Esophagus muscularis mucosa (tissue), 4 donors: Measurements from ENCODE around the gene ASPSCR1. TPM values are rescaled to one million over a fixed set of nuclear protein-coding genes. Genes with fewer than 3 reads are reported as not detected.
"Not testable (repeated sequence)": the region's sequence is repeated elsewhere in the genome, so short reads cannot be mapped to it uniquely, and the experiment has no call there.

Experiments
- DNase-seq: peaks from one replicate; pipeline ENCODE4 v3.0.0-alpha.2; 2017; ENCODE audit errors: extremely low spot score
- H3K27ac ChIP-seq, 4 donors: fragments of 200-600 bp; sonication (generic); replicated peaks in 1 of 4; 1 replicate in 3 of 4; 2 replicates in 1 of 4; pipeline ENCODE4 v1.5.1; 2016 to 2019; ENCODE audit warnings: mild to moderate bottlenecking in 1 of 4
- H3K27me3 ChIP-seq, 4 donors: fragments of 200-600 bp; sonication (generic); one replicate each; pipeline versions ENCODE4 v1.5.1 to v1.6.0; 2016 to 2019
- H3K36me3 ChIP-seq, 4 donors: fragments of 200-600 bp; sonication (generic); one replicate each; pipeline ENCODE4 v1.5.1; 2016 to 2019
- H3K4me1 ChIP-seq, 4 donors: fragments of 200-600 bp; sonication (generic); one replicate each; pipeline ENCODE4 v1.5.1; 2016 to 2019
- H3K4me3 ChIP-seq, 4 donors: fragments of 200-600 bp; sonication (generic); 1 replicate in 2 of 4; 2 replicates in 2 of 4; pipeline ENCODE4 v1.5.1; 2016 to 2019; ENCODE audit warnings: mild to moderate bottlenecking in 4 of 4, moderate library complexity in 1 of 4
- H3K9me3 ChIP-seq, 4 donors: fragments of 200-600 bp; sonication (generic); 1 replicate in 3 of 4; 2 replicates in 1 of 4; pipeline ENCODE4 v1.5.1; 2016 to 2019
- CTCF ChIP-seq, 3 experiments: fragments of 200-600 bp in 2 of 3; fragments of 450-650 bp in 1 of 3; sonication (generic) in 2 of 3; IDR thresholded peaks; one replicate each; pipeline ENCODE4 v1.5.1; 2017 to 2019; ENCODE audit warnings: antibody characterized with exemption in 3 of 3, mild to moderate bottlenecking in 2 of 3, moderate library complexity in 1 of 3
- EP300 ChIP-seq: sonication (generic); formaldehyde crosslinking; IDR thresholded peaks from one replicate; pipeline ENCODE4 v1.6.1; 2017; ENCODE audit warnings: antibody characterized with exemption
- POLR2A ChIP-seq: fragments of 450-650 bp; IDR thresholded peaks from one replicate; pipeline ENCODE4 v1.6.1; 2017; ENCODE audit warnings: antibody characterized with exemption, moderate library complexity, mild to moderate bottlenecking, low read depth
- POLR2AphosphoS5 ChIP-seq, 2 donors: sonication (generic); formaldehyde crosslinking; IDR thresholded peaks; one replicate each; pipeline ENCODE4 v1.6.1; 2017; ENCODE audit warnings: antibody characterized with exemption in 2 of 2
- WGBS: methylation state at CpG from one replicate; pipeline ENCODE4 v1.1.5; 2018; 5-methylcytosine and 5-hydroxymethylcytosine counted together
- intact Hi-C: fragments of 100-400 bp; cut with DNase I; formaldehyde crosslinking; loops from one replicate; pipeline ENCODE4 v1.15.1; 2023
- total RNA-seq, 4 donors: library from RNA; depleted of rRNA; stranded (reverse); fragments of >200 nt; gene quantifications; one replicate each; pipeline versions ENCODE4 v1.1.0 to v1.2.1, GENCODE V29; 2016

The ASPSCR1 gene
- total RNA-seq, 4 donors from 2014 or later = 15.9 to 18.4 (median 17.3) TPM

- DNase-seq = no peak
- TF ChIP-seq POLR2AphosphoS5 (IDR thresholded peaks at IDR 0.05) (no peak), EP300 (no peak), CTCF (IDR thresholded peaks at IDR 0.05) (no peak), POLR2A (no peak)
- Histone ChIP-seq H3K4me3 (peak overlapping the region; percentile 78 to 94 (median 88)), H3K27ac (peak overlapping the region; percentile 90 to 96 (median 93)), H3K36me3 (peaks cover 0 to 18% (median 14%) of the 10 kb centered on the region in 4 donors), H3K27me3 (peaks cover 0 to 6% (median 0%) of the 10 kb centered on the region in 4 donors), H3K4me1 (peaks cover 11 to 26% (median 22%) of the 10 kb centered on the region in 4 donors), H3K9me3 (peaks cover 0 to 4% (median 0%) of the 10 kb centered on the region in 4 donors)
- intact Hi-C loops = no loop called here
- 23% methylated on average over 17 of the region's 30 CpGs for WGBS
These were observed 858 bp upstream of the ASPSCR1 start for GRCh38 chr17:81976332-81977210.

DNA sequence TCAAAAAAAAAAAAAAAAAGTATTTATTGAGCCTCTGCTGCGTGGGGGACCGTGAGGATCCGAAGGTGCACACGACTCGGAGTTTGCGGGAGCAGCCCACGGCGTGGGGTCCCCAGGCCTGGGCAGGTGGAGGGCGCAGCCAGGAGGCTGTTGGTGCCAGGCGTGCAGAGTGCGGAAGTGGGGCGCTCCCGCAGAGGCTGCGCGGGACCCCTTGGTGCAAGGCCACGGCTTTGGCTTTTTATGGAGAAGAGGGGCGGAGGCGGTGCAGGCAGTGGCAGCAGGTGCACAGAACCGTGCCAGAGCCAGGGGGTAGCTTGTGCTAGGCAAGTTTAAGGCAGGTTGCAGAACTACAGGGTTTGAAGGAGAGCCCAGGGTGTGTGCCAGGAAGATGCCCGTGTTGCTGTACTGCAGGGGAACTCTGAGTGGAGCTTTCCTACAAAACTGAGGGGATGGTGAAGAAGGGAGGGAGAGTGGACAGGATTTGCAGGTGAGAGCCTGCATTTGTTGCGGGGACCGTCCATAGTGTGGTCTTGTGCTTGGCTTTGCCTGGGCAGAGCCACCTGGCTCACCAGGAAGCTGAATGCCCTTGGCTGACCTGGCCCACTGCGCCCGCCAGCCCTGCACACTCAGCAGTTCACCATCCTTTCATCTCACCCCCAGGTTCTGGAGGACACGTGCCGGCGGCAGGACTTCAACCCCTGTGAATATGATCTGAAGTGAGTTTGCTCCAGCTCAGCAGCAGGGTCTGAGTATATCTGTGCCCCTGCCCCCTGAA, 1.3 kb downstream of the ASPSCR1 start:
- intact Hi-C loops = no loop called here
- Histone ChIP-seq H3K4me3 (peak overlapping the region; percentile 78 to 94 (median 88)), H3K27ac (peak overlapping the region in 1 of 4 donors; percentile 96), H3K9me3 (peaks cover 0 to under 1% (median 0%) of the 10 kb centered on the region in 4 donors), H3K36me3 (peaks cover 0 to 34% (median 22%) of the 10 kb centered on the region in 4 donors), H3K4me1 (peaks cover 11 to 26% (median 22%) of the 10 kb centered on the region in 4 donors), H3K27me3 (peaks cover 0 to 2% (median 0%) of the 10 kb centered on the region in 4 donors)
- WGBS = 86% methylated on average over 23 of the region's 27 CpGs
- TF ChIP-seq CTCF (IDR thresholded peaks at IDR 0.05) (no peak), POLR2AphosphoS5 (IDR thresholded peaks at IDR 0.05) (no peak), POLR2A (no peak), EP300 (no peak)
- no peak for DNase-seq

GRCh38 chr17:81980122-81980521, 2.7 kb downstream of the ASPSCR1 start:
- Histone ChIP-seq H3K27me3 (no peaks in the 10 kb centered on the region), H3K9me3 (no peaks in the 10 kb centered on the region), H3K27ac (no peak overlapping the region), H3K36me3 (peaks cover 8 to 48% (median 35%) of the 10 kb centered on the region in 4 donors), H3K4me3 (no peak overlapping the region), H3K4me1 (peaks cover 11 to 26% (median 22%) of the 10 kb centered on the region in 4 donors)
- intact Hi-C loops = no loop called here
- DNase-seq = no peak
- TF ChIP-seq EP300 (no peak), CTCF (IDR thresholded peaks at IDR 0.05) (no peak), POLR2AphosphoS5 (IDR thresholded peaks at IDR 0.05) (no peak), POLR2A (no peak)
- 98% methylated on average over 4 of the region's 4 CpGs for WGBS

DNA sequence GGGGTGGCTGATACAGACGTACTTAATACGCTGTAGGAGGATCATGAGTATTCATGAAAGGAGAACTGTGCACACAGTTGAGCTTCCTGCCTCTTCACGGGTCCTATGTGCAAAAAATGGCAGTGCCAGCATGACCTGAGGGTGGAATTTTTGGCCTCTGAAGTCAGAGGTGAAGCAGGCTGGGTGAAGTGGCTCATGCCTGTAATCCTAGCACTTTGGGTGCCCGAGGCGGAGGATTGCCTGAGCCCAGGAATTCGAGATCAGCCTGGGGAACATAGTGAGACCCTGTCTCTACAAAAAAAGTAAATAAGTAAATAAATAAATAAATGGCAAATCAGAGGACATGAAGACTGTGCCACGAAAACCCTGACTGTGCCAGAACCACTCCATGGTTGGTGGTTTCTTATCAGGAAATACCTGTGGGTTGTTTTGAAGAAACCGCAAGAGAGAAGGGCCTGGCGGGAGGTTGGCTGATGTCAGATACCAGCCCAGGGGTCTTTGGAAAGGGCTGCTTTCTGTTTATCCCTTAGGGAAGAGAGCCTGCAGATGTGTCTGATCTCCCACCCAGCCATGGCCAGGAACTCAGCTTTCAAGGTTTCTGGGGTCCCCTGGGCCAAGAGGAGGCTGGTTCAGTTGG, 3.4 kb downstream of the ASPSCR1 start:
- no peak for DNase-seq
- Histone ChIP-seq H3K9me3 (no peaks in the 10 kb centered on the region), H3K4me1 (peaks cover 11 to 26% (median 22%) of the 10 kb centered on the region in 4 donors), H3K4me3 (no peak overlapping the region), H3K27ac (no peak overlapping the region), H3K36me3 (peaks cover 15 to 55% (median 42%) of the 10 kb centered on the region in 4 donors), H3K27me3 (no peaks in the 10 kb centered on the region)
- WGBS = 84% methylated on average over 9 of the region's 9 CpGs
- TF ChIP-seq POLR2AphosphoS5 (IDR thresholded peaks at IDR 0.05) (no peak), POLR2A (no peak), EP300 (no peak), CTCF (IDR thresholded peaks at IDR 0.05) (no peak)
- intact Hi-C loops = no loop called here

DNA sequence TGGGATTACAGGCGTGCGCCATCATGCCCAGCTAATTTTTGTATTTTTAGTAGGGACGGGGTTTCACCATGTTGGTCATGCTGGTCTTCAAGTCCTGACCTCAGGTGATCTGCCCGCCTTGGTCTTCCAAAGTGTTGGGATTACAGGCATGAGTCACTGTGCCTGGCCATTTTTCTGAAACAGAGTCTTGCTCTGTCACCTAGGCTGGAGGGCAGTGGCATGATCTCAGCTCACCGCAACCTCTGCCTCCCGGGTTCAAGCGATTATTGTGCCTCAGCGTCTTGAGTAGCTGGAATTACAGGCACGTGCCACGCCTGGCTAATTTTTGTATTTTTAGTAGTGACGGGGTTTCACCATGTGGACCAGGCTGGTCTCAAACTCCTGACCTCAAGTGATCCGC, 4.1 kb downstream of the ASPSCR1 start:
- H3K27me3 ChIP-seq, intact Hi-C loops, DNase-seq, H3K9me3 ChIP-seq, H3K27ac ChIP-seq, H3K4me3 ChIP-seq: not testable (repeated sequence)
- Histone ChIP-seq H3K36me3 (peaks cover 21 to 62% (median 49%) of the 10 kb centered on the region in 4 donors), H3K4me1 (peaks cover 11 to 23% (median 18%) of the 10 kb centered on the region in 4 donors)
- WGBS = 97% methylated on average over 12 of the region's 12 CpGs
